K562 (cell line): ENCODE data around the gene C3. TPM values are rescaled to one million over a fixed set of nuclear protein-coding genes. Genes with fewer than 3 reads are reported as not detected.

ENCODE experiments used
- HDAC8 ChIP-seq: fragments of 450-650 bp; IDR thresholded peaks from 2 replicates; pipeline ENCODE4 v1.6.1; 2016; ENCODE audit warnings: mild to moderate bottlenecking, missing genetic modification characterization, moderate library complexity, missing compliant biosample characterization
- polyA plus RNA-seq, 8 experiments: library from polyadenylated mRNA; depleted of rRNA in 4 of 8; stranded (reverse) in 5 of 8; unstranded in 3 of 8; fragments of >200 nt; fragmentation: Nextera tagmentation in 2 of 8; fragmentation: Illumina TruSeq in 1 of 8; extraction: Ambion mirVana in 2 of 8; extraction: Trizol in 1 of 8; gene quantifications; 2 replicates each; pipeline versions ENCODE4 v1.2.1 to v1.2.3, GENCODE V29; 2011 to 2014; ENCODE audit warnings: inconsistent platforms in 1 of 8, missing spikeins in 1 of 8
- total RNA-seq, 7 experiments: library from RNA; depleted of rRNA in 6 of 7; stranded (reverse); fragments of >200 nt in 6 of 7; fragmentation: Illumina TruSeq in 2 of 7; extraction: Trizol in 2 of 7; gene quantifications; 2 replicates each; pipeline versions ENCODE4 v1.2.1 to v1.2.3, GENCODE V29; 2011 to 2021; ENCODE audit warnings: low replicate concordance in 1 of 7
- TF ChIP-seq, protein P1 (sequence below), 2 experiments: fragments of 450-650 bp in 1 of 2; sonication (generic) in 1 of 2; formaldehyde crosslinking in 1 of 2; IDR thresholded peaks; 2 replicates each; pipeline versions ENCODE4 v1.7.1 to v1.9.0; 2016 to 2022; ENCODE audit warnings: inconsistent platforms in 1 of 2, mild to moderate bottlenecking in 1 of 2, missing genetic modification reagents in 1 of 2
- TF ChIP-seq, protein P2 (sequence below): fragments of 200-600 bp; sonication (generic); IDR thresholded peaks from one replicate; pipeline ENCODE4 v1.6.1; 2012; ENCODE audit warnings: mild to moderate bottlenecking, low read depth, low read length, inconsistent platforms

Gene C3
- total and polyA plus RNA-seq, 9 of the 15 experiments (the other 6 are each of a cell fraction or from before 2014, with no cell fraction given): 0.59 to 10.6 (median 2.2) TPM

DNA sequence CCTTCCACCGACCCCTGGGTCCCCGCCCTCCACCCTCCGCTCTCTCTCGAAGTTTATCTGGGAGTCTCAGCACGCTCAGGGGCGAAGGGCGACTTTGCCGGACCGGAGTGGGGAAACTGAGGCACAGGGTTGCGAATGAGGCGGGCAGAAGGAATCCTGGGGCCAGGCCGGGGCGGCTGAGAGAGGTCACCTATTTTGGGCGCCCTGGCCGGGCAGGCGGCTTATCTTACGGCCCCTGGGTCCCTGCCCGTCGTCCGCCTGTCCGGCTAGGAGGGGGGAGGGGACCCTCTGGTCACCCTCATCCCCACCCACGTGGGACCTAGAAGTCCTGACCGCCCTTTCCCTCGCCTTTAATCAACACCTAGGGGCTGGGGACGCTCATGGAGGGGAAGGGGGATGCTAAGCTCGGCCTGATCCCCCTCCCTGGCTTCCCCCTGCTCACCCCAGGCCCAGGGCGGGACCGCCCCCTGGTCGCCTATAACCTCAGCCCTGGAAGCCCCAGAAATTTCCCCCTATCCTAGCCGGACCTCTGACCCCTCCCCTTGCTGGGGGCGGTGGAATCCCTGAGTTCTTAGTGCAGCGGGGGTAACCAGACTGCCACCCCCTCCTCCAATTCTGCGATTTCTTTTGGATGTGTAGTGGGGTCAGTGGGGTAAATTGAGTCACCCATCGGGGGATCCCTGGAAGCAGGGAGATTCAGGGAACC is 19.6 kb upstream of the C3 start (continued):
- TF ChIP-seq, protein P1, sequence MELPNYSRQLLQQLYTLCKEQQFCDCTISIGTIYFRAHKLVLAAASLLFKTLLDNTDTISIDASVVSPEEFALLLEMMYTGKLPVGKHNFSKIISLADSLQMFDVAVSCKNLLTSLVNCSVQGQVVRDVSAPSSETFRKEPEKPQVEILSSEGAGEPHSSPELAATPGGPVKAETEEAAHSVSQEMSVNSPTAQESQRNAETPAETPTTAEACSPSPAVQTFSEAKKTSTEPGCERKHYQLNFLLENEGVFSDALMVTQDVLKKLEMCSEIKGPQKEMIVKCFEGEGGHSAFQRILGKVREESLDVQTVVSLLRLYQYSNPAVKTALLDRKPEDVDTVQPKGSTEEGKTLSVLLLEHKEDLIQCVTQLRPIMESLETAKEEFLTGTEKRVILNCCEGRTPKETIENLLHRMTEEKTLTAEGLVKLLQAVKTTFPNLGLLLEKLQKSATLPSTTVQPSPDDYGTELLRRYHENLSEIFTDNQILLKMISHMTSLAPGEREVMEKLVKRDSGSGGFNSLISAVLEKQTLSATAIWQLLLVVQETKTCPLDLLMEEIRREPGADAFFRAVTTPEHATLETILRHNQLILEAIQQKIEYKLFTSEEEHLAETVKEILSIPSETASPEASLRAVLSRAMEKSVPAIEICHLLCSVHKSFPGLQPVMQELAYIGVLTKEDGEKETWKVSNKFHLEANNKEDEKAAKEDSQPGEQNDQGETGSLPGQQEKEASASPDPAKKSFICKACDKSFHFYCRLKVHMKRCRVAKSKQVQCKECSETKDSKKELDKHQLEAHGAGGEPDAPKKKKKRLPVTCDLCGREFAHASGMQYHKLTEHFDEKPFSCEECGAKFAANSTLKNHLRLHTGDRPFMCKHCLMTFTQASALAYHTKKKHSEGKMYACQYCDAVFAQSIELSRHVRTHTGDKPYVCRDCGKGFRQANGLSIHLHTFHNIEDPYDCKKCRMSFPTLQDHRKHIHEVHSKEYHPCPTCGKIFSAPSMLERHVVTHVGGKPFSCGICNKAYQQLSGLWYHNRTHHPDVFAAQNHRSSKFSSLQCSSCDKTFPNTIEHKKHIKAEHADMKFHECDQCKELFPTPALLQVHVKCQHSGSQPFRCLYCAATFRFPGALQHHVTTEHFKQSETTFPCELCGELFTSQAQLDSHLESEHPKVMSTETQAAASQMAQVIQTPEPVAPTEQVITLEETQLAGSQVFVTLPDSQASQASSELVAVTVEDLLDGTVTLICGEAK (IDR thresholded peaks at IDR 0.05): no peak
- TF ChIP-seq, protein P1 (CRISPR knock-in tag; IDR thresholded peaks at IDR 0.05): no peak
- TF ChIP-seq, protein P2, sequence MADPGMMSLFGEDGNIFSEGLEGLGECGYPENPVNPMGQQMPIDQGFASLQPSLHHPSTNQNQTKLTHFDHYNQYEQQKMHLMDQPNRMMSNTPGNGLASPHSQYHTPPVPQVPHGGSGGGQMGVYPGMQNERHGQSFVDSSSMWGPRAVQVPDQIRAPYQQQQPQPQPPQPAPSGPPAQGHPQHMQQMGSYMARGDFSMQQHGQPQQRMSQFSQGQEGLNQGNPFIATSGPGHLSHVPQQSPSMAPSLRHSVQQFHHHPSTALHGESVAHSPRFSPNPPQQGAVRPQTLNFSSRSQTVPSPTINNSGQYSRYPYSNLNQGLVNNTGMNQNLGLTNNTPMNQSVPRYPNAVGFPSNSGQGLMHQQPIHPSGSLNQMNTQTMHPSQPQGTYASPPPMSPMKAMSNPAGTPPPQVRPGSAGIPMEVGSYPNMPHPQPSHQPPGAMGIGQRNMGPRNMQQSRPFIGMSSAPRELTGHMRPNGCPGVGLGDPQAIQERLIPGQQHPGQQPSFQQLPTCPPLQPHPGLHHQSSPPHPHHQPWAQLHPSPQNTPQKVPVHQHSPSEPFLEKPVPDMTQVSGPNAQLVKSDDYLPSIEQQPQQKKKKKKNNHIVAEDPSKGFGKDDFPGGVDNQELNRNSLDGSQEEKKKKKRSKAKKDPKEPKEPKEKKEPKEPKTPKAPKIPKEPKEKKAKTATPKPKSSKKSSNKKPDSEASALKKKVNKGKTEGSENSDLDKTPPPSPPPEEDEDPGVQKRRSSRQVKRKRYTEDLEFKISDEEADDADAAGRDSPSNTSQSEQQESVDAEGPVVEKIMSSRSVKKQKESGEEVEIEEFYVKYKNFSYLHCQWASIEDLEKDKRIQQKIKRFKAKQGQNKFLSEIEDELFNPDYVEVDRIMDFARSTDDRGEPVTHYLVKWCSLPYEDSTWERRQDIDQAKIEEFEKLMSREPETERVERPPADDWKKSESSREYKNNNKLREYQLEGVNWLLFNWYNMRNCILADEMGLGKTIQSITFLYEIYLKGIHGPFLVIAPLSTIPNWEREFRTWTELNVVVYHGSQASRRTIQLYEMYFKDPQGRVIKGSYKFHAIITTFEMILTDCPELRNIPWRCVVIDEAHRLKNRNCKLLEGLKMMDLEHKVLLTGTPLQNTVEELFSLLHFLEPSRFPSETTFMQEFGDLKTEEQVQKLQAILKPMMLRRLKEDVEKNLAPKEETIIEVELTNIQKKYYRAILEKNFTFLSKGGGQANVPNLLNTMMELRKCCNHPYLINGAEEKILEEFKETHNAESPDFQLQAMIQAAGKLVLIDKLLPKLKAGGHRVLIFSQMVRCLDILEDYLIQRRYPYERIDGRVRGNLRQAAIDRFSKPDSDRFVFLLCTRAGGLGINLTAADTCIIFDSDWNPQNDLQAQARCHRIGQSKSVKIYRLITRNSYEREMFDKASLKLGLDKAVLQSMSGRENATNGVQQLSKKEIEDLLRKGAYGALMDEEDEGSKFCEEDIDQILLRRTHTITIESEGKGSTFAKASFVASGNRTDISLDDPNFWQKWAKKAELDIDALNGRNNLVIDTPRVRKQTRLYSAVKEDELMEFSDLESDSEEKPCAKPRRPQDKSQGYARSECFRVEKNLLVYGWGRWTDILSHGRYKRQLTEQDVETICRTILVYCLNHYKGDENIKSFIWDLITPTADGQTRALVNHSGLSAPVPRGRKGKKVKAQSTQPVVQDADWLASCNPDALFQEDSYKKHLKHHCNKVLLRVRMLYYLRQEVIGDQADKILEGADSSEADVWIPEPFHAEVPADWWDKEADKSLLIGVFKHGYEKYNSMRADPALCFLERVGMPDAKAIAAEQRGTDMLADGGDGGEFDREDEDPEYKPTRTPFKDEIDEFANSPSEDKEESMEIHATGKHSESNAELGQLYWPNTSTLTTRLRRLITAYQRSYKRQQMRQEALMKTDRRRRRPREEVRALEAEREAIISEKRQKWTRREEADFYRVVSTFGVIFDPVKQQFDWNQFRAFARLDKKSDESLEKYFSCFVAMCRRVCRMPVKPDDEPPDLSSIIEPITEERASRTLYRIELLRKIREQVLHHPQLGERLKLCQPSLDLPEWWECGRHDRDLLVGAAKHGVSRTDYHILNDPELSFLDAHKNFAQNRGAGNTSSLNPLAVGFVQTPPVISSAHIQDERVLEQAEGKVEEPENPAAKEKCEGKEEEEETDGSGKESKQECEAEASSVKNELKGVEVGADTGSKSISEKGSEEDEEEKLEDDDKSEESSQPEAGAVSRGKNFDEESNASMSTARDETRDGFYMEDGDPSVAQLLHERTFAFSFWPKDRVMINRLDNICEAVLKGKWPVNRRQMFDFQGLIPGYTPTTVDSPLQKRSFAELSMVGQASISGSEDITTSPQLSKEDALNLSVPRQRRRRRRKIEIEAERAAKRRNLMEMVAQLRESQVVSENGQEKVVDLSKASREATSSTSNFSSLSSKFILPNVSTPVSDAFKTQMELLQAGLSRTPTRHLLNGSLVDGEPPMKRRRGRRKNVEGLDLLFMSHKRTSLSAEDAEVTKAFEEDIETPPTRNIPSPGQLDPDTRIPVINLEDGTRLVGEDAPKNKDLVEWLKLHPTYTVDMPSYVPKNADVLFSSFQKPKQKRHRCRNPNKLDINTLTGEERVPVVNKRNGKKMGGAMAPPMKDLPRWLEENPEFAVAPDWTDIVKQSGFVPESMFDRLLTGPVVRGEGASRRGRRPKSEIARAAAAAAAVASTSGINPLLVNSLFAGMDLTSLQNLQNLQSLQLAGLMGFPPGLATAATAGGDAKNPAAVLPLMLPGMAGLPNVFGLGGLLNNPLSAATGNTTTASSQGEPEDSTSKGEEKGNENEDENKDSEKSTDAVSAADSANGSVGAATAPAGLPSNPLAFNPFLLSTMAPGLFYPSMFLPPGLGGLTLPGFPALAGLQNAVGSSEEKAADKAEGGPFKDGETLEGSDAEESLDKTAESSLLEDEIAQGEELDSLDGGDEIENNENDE: no peak
- no peak for TF ChIP-seq HDAC8 (tag)
